NK-92 (cell line): ENCODE results near the gene PPP1R14C.
"Not testable (repeated sequence)": the region's sequence is repeated elsewhere in the genome, so short reads cannot be mapped to it uniquely, and the experiment has no call there.

Experiments used
- DNase-seq: peaks from one replicate; lab custom pipeline; 2025; ENCODE audit not compliant: unreplicated experiment; lab: John Stamatoyannopoulos, UW

Gene PPP1R14C

DNA sequence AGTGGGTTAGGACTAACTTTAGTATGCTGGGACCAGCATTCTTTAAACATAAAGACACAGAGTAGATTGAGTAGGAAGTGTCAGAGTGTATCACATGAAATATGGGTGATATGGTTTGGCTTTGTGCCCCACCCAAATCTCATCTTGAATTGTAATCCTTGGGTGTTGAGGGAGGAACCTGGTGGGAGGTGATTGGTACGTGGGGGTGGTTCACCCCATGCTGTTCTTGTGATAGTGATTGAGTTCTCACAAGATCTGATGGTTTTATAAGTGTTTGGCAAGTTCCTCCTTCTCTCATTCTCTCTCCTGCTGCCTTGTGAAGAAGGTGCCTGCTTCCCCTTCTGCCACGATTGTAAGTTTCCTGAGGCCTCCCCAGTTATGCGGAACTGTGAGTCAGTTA lies 5.1 kb upstream of the PPP1R14C start:
- not testable (repeated sequence) for DNase-seq

DNA sequence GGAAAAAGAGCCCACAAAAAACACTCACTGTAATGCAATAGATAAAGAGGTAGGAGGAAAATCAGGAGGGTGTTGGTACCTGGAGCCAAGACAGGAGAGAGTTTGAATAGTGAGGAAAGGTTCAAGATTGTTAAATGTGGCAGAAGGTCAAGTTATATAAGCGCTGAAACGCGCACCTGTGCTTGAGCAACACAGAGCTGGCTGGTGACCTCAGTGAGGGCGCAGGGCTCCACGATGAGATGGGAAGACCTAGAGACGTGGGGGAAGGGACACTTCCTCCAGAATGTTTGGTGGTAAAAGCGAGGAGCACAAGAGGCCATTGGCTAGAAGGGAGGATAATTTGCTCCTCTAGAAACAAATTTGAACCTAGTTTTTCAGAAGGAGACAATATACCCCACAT lies 4.2 kb upstream of the PPP1R14C start:
- no peak for DNase-seq

DNA sequence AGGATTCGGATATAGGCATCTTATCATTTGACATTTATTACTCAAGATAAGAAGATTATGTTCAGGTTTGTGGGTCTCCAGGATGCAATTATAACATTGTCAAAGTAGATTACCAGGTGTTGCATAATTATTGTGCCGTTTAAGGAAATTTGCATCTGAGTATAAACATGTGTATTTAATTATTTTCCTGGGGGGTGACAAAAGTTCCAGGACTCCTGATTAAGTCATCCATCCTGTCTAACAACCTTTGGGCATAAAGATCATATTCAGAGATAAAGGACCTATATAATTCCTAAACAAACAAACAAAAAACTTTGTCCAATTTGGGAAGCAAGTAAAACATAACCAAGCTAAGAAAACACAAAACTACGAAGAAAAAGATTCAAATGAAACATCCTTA lies 3.3 kb upstream of the PPP1R14C start:
- no peak for DNase-seq

DNA sequence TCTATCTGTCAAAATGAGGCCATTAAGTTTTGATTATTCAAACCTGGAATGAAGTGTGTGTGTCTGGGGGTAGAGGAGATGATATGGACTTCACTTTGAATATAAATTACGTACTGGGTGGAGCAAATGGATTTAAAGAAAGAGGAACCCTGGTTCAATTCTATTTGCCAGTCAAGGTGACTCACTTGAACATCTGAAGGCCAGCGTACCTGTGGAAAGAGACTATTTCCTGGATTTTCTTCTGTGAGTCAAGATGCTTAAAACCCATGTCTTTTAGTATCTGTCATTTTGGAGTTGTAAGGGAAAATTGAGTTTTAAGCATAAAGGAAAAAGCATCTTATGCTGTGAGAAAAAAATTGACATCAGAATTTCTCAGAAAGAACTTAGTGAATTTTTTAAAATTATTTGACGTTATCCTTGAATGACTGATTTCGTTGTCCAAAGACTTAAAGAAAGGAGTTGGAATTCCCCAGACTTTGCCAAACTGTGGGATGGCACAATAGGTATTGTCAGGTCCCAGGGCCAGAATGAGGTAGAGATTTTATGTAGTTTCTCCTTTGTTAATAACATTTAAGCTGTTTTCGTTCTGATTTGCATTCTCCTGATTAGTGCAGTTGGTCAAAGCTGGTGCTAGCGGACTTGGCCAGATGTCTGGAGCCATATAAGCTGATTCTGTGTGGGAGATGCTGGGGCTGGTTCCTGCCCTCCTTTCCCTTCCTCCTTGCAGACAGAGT lies 2.4 kb upstream of the PPP1R14C start:
- DNase-seq = no peak

DNA sequence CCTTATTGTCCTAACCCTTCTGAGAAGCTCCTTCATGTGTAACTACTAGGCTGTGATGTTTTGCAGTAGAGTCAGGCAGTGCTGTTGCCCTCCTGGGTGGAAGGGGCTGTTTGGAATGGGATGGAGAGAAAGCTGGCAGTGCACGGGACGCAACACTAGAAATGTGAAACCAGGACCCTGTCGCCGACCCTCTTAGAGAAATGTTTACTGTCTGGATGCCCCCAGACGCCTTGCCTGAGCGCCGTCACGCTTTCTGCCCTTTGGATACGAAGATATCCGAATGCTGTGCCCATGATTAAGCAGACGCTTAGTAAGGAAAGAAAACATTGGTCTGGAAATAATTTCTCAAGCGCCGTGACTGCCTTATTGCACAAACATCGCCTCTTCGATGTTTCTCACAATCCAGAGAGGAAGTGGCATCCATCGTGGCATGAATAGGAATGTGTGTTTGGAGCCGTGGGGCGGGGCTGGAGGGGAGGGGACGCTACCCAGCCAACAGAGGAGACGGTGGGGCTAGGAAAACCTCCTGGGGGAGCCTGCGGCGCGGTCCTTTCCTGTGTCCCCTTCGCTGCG lies 661 bp upstream of the PPP1R14C start:
- DNase-seq = no peak

DNA sequence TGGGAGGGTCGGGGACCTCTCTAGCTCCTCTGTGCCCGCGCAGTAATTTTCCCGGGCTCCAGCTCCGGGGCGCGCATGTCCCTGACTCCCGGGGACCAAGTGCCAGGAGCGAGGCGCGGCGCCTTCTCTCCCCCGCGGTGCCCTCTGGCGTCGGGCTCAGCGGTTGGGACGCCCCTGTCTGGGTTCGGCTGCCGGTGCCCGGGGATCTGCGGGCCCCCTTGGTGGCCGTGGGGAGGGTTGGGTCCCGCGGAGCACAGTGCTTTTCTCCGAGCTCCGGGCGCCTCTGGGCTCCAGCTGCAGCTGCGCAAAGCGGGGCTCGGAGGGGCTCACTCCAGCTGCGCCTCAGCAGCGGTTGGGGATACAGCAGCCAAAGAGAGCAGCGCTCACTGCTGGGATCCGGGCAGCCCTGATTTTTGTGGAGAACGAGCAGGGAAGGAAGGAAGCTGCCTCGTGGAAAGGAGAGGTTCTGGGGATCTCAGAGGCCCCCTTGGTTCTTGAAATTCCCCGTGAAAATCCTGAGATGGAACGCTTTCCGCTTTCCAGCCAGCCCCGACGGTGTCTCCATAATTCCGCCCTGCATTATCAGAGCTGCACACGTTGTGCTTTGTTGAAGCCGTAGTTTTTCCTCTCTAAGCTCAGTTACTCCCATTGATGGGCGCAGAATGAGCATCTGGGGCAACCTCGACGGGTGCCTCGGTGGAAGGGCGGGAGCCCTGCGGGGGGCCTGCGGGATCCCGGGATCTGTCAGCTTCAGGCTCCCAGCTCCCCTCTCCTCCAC lies 861 bp downstream of the PPP1R14C start:
- no peak for DNase-seq

DNA sequence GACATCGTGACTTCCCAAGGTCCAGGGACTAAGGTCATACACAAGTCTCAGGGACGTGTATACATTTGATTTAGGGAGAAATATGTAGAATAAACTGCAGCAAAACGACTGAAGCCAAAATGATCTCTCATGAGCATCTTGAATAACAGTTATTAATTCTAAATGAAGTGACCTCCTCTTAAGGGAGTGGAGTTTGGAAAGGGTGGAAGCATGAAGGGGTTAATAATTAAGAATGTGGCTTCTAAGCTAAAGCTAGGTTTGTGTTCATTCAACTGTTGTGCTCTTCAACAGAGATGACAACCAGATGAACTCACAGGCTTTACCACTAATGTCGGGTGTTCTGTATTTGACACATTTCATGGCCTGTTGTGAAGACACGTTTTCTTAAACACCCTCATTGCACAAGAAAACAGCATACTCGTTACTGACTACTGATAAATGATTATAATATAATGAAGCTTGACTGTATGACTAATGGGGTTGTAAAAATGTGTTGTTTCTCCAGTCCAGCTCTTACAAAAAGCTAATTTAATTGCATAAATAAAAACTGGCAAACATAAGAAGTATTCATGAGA lies 1.5 kb downstream of the PPP1R14C start:
- DNase-seq = no peak

GRCh38 chr6:150145427-150145826 lies 2.6 kb downstream of the PPP1R14C start:
- no peak for DNase-seq

GRCh38 chr6:150145830-150146229 lies 3.0 kb downstream of the PPP1R14C start:
- no peak for DNase-seq

- no peak for DNase-seq
These were observed 3.6 kb downstream of the PPP1R14C start for GRCh38 chr6:150146436-150146835.

DNA sequence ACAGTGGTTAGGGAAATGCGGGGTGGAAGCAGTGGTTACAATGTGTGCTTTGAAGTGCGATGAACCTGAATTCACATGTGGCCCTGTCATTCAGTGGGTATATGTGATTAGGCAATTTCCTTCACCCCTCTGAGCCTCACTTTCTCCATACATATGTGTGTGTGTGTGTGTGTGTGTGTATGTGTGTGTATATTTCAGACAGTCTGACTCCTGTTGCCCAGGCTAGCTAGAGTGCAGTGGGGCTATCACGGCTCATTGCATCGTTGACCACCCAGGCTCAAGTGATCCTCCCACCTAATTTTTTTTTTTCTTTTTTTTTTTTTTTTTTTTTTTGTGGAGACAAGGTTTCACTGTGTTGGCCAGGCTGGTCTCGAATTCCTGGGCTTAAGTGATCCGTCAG lies 6.3 kb downstream of the PPP1R14C start:
- DNase-seq = no peak

GRCh38 chr6:150150458-150150820 lies 7.6 kb downstream of the PPP1R14C start:
- DNase-seq = no peak

GRCh38 chr6:150150821-150151646 lies 8.2 kb downstream of the PPP1R14C start:
- no peak for DNase-seq

DNA sequence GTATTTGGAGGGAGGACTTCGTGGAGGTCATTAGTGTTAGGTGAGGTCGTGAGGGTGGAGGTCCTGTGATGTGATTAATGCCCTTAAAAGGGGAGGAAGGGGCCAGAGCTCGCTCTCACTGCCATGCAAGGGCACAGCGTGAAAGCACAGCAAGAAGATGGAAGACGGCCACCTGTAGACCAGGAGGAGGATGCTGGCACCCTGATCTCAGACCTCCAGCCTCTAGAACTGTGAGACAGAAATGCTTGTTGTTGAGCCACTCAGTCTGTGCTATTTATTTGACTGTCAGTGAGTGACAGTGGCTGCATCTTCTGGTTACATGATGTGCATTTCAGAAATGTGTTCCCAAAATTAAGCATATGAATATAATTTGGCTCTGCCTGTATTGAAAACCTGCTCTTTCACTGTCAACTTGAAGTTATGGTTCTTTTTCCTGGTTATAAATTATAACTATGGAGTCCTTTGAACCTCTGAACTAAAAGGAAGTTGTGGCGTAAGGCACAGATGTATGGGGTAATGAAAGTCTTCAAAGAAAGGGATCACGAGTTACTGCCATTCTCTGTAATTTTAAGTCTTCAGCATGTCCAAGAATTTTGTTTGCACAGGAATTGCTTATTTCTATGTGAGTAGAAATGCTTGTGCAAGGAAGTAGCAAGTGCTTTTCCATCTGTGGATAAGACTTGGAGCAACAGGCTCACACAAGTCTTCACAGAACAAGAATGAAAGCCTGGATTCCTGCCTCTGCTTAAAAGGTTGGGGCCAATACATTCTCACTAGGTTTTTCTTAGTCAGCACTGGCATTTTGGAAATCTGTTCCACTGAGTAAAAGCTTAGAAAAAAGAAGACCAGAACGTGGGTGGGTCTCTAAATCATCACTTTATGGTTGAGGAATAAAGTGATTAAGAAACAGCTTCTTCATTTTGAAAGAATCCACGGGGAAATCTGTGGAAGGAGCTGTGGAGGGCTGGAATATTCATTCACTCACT lies 10.3 kb downstream of the PPP1R14C start:
- no peak for DNase-seq

GRCh38 chr6:150153905-150154492 lies 11.2 kb downstream of the PPP1R14C start:
- no peak for DNase-seq

DNA sequence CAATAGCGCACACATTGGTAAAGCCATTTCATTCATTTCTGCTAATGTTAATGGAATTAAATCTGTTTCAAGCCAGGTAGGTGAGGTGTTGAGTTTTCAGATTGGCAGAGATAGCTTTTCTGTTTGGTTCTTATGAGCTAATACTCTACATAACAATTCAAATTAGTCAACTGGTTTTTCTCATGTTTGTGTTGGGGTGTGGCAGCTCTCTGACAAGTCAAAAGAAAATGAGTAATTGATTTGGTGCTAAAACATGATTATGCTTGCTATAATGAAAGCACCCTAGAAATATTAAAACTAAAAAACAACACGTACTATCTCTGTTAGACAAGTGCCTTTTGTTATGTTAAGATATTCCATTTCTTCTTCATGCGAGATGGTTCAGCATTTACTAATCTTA lies 13.6 kb downstream of the PPP1R14C start:
- no peak for DNase-seq

DNA sequence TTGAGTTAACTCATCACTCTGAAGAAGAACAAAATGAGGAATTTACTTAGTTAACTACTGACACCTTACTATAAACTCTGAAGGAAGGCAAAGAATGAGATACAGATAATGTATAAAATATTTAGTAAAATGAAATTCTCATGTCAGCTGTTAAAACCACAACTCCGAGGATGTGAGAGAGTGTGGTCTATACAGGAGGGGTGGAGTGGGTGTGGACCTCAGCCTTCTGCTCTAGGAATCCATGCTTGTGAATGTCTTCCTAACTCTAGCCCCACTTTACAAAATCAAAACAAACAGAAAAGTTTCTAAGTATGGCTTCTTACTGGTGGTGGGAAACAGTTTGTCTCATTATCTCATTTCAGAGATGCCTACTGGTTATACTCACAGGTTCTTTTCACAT lies 14.2 kb downstream of the PPP1R14C start:
- DNase-seq = no peak

- DNase-seq = no peak
These were observed 16.9 kb downstream of the PPP1R14C start for GRCh38 chr6:150159757-150160156.

DNA sequence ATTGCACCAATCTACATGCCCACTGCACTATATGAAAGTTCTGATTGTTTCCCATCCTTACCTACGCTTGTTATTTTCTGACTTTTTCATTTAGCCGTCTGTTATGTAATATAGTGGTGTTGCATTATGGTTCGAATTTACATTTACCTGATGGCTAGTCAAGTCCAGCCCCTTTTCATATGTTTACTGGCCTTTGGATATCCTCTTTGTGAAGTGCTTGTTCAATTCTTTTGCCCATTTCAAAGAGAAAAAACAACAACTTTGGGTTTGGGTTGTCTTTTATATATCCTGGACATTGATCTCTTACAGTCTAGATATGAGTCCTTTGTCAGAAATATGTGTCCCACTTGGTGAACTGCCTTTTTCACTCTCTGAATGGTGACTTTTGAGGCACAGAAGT lies 21.1 kb downstream of the PPP1R14C start:
- no peak for DNase-seq
